Cardiac fibroblast (primary cell): ENCODE results near the gene SGK2.

ENCODE experiments used
- DNase-seq, 2 donors: peaks; one replicate each; pipeline versions ENCODE4 v3.0.0 to v3.0.0-alpha.2; 2010; ENCODE audit warnings: low read depth in 2 of 2
- H3K4me3 ChIP-seq, 2 donors: replicated peaks in 1 of 2; 1 replicate in 1 of 2; 2 replicates in 1 of 2; pipeline ENCODE4 v1.5.1; 2011; ENCODE audit warnings: low read depth in 2 of 2, low read length in 2 of 2, mild to moderate bottlenecking in 2 of 2, moderate library complexity in 1 of 2
- TF ChIP-seq, protein P1 (sequence below): IDR thresholded peaks from one replicate; pipeline ENCODE4 v1.5.1; 2011; ENCODE audit warnings: low read depth, mild to moderate bottlenecking, low read length, inconsistent platforms

SGK2 gene

DNA sequence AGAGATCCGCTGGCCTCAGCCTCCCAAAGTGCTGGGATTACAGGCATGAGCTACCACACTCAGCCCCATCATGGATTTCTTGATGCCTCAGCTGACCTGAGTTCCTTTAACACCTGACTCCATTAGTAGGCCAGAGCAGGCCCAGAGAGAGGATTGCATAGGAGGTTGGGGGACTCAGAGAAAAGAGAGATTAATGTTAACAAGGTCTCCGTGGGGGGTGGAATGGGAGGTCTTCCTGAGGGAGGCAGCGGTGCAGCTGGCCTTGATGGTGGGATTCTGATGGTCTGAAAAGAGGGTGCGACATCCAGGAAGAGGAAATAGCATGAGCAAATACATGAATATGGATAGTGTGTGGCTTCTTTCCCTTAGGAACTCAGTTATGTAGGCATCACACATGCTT, 9.9 kb downstream of the SGK2 start:
- DNase-seq, result no peak
- no peak overlapping the region for H3K4me3 ChIP-seq
- TF ChIP-seq, protein P1, sequence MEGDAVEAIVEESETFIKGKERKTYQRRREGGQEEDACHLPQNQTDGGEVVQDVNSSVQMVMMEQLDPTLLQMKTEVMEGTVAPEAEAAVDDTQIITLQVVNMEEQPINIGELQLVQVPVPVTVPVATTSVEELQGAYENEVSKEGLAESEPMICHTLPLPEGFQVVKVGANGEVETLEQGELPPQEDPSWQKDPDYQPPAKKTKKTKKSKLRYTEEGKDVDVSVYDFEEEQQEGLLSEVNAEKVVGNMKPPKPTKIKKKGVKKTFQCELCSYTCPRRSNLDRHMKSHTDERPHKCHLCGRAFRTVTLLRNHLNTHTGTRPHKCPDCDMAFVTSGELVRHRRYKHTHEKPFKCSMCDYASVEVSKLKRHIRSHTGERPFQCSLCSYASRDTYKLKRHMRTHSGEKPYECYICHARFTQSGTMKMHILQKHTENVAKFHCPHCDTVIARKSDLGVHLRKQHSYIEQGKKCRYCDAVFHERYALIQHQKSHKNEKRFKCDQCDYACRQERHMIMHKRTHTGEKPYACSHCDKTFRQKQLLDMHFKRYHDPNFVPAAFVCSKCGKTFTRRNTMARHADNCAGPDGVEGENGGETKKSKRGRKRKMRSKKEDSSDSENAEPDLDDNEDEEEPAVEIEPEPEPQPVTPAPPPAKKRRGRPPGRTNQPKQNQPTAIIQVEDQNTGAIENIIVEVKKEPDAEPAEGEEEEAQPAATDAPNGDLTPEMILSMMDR, result no peak

DNA sequence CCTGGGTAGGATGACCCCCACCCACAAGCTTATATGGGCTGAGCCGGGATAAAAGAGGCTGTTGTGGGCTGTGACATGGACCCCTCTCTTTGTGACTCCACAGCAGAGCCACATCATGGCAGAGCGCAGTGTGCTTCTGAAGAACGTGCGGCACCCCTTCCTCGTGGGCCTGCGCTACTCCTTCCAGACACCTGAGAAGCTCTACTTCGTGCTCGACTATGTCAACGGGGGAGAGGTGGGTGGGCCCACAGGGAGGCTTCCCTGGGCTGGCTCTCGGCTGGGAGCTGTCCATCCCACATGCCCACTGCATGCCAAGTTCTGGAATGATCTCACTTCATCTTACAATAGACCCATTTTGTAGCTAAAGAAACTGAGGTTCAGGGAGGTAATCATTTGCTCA, 10.5 kb downstream of the SGK2 start:
- no peak for DNase-seq
- H3K4me3 ChIP-seq, result no peak overlapping the region
- TF ChIP-seq, protein P1, result no peak

DNA sequence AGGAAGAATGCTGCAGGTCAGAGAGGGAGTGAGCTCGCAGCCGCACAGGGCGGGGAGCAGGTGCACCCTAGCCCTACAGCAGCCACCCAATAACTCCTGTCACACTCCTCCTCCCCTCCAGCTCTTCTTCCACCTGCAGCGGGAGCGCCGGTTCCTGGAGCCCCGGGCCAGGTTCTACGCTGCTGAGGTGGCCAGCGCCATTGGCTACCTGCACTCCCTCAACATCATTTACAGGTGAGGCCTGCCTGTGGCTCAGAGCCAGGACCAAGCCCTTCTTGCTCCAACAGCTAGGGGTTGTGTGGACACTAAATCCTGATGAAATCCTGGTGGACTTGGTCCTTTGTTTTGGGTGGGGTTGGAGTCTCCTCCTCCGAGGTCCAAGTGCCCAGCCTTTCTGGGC, 11.7 kb downstream of the SGK2 start:
- H3K4me3 ChIP-seq, result no peak overlapping the region
- no peak for DNase-seq
- TF ChIP-seq, protein P1, result no peak

DNA sequence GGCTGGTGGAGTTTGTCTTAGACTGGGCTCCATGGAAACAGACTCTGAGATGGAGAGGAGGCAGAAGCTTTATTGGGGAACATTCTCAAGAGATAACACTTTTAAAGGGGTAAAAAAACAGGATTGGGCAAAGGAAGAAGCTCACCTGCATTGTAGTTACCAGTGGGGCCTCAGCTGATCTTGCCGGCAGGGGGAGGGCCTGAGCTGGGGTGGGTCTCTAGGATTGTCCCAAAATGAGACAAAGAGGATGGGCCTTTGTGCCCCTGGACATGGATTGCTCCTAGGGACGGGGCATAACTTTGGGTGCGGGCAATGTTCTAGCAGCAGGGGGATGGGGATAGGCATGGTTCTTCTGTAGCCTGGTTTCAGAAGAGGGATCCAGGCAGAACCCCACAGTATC, 12.5 kb downstream of the SGK2 start:
- H3K4me3 ChIP-seq, result no peak overlapping the region
- TF ChIP-seq, protein P1, result no peak
- DNase-seq, result no peak

DNA sequence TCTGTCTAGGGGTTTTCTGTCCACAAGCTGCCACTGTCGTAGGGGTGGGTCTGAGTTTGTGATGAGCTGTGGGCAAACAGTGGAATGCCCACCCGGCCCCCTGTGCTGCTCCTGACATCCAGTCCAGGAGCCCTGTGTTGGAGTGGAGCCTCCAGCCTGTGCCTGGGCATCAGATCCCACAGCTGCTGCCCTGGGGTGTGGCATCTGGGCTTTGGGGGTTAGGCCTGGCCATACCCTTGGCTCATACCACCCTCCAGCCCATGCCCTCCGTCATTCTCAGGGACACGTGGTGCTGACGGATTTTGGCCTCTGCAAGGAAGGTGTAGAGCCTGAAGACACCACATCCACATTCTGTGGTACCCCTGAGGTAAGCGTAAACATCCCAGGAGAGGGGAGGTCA, 12.9 kb downstream of the SGK2 start:
- H3K4me3 ChIP-seq, result no peak overlapping the region
- no peak for DNase-seq
- TF ChIP-seq, protein P1, result no peak

DNA sequence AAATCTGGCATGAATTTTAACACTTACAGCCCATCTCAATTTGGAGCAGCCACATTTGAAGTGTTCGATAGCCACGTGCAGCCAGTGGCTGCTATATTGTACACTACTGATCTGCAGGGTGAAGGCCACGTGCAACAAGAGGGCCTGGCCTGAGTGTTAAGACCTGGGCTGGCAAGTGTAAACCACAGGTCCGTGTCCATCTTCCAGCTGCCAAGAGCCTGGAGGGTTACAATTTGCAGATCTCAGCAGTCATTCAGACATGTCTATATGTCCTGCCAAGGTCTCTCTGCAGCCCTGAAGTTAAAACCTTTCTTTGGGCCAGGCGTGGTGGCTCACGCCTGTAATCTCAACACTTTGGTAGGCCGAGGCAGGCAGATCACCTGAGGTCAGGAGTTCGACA, 14.1 kb downstream of the SGK2 start:
- no peak for DNase-seq
- H3K4me3 ChIP-seq, result no peak overlapping the region
- TF ChIP-seq, protein P1, result no peak

DNA sequence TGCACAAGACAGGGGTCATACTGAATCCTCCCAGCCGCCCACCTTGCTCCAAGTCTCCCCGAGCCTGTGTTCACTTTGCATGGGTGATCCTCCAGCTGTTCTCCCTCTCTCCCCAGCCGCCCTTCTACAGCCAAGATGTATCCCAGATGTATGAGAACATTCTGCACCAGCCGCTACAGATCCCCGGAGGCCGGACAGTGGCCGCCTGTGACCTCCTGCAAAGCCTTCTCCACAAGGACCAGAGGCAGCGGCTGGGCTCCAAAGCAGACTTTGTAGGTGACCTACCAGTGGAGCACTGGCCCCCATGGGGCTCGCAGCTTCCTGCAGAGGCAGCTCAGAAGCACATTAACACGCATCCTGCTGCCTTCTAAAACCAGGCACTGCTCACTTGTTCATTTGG, 17.3 kb downstream of the SGK2 start:
- no peak overlapping the region for H3K4me3 ChIP-seq
- DNase-seq, result no peak
- TF ChIP-seq, protein P1, result no peak
